HG02588 (cell line): Measurements from ENCODE around the gene ZNF784.

Experiments used
- ATAC-seq: cut with Tn5 transposase; IDR thresholded peaks from one replicate; pipeline ENCODE4 v1.9.1; 2021; ENCODE audit warnings: mild to moderate bottlenecking, moderate library complexity; ENCODE audit not compliant: unreplicated experiment

The ZNF784 gene

DNA sequence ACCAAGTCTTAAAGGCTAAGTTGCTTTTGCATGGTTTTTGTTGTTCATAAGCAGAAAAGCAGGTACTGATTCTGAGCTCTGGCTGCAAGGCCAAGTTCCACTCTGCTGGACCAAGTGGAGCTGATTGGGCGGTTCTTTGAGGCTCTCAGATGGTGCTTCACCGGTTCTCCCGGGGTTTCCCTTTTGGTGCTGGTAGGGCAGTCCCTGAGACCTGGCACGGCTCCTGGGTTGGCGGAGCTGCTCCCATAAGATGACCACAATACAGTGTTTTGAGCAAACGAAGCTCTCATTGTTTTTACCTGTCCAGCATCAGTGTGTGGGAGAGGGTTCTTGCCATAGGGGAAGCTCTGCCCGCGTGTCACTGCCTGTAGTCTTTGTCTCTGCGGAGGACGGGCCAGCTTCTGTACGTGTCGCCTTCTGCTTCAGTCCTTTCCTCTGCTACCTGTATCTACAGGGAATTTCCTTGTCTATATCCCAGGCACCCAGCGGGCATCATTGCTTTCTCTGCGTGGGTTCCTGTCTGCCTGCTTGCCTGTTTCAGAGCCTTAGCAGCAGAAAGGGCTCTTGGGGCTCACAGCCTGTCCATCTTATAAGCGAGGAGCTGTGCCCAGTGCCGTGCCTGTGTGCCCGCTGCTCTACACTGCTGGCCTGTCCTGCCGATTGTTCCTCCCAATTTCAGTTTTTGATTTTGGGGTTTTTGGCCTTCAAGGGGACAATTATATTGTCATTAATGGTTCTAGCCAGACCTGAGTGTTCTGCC, 32.8 kb upstream of the ZNF784 start:
- no peak for ATAC-seq

DNA sequence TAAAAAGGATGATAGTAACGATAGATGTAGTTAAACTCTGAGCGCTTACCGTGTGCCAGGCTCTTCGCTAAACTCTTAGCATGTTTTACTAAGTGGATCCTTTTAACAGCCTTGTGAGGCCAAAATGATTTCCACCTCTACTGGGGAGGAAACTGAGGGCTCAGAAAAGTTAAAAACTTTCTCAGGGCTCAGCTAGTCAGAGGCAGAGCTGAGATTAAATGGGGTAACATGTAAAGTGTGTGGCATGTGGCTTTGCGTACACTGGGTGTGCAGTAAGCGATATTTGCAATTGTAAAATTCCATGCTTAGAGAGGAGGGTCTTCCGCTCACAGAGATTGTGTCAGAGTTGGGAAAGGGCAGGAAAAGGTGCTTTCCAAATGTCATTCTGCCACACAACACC, 32.2 kb upstream of the ZNF784 start:
- ATAC-seq: no peak

DNA sequence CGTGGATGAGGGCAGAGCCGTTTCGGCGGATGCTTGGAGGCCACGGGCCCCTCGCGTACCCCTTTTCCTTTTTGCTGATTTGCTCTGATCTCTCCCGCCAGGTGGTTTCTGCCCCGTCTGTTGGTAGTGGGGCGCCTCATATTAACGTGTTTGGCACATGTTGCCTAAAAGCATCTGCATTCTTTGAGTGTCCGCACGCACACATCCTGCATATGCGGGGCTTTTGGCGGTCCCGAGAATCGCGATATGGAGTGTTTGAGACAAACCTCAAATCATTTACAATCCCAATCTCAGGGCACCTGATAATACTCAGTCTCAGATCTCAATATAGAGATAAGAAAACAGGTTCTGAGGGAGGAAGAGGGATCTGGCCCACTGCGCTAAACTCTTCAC, 31.3 kb upstream of the ZNF784 start:
- no peak for ATAC-seq

DNA sequence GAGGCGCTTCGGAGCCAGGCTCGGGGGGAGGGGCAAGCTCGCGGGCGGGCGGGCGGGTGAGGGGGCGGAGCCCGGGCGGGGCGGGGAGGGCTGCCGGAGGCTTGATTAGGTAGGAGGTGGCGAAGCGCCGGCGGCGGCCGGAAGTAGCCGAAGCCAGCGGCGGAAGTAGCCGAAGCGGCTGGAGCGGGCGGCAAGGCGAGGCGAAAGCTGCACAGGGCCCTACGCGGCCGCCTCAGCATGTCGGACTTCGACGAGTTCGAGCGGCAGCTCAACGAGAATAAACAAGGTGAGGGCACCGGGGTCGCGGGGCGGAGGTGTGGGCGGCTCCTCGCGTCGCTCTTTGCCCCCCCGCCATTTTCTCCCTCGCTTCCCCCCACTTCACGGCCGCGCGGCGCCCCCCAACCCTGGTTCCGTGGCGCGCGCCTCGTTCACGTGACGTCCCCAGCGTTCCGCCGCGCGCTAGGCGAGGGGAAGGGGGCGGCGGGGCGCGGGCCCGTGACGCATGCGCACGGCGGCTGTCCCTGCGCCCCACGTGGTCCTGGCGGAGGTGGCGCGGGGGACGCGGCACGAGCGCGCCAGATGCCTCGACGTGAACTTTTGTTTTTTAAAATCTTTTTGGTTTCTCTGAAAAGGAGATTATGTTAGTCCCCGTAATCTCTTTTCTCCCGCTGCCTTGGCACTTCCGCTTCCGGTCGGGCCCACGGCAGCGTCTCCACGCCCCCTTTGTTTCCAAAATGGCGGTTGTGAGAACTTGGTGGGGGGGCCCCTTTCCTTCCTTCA, 30.7 kb upstream of the ZNF784 start, which contains the start of gene U2AF2:
Gene U2AF2 (plus strand): TSS at position 168 of the 780 bp plus-strand sequence. CDS start 70 bp downstream, at position 238.
- ATAC-seq: peak; percentile 40

DNA sequence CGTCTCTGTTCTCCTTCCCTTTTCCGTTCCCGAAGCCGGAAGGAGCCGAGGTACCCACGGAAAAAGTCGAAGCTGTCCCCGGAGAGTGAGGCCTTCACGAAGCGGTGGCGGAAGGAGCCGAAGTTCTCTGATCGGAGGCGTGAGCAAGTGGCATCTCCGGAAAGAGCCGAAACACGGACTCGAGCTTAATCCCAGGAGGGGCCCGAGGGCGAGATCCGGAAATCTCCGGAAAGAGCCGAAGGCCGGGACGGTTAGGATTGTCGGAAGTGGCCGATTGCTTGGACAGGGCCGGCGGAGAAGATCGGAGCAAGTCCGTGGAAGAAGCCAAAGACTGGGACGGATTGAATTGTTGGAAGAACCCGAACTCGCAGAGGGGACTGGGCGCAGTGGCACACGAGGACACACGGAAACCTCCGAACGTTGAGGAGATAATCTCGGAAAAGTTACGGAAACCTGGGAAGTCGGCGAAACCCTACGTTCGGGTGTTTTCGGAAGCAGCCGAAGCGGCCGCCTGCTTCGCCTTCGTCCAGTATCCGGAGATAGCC, 30.0 kb upstream of the ZNF784 start:
- peak; percentile 48 for ATAC-seq

DNA sequence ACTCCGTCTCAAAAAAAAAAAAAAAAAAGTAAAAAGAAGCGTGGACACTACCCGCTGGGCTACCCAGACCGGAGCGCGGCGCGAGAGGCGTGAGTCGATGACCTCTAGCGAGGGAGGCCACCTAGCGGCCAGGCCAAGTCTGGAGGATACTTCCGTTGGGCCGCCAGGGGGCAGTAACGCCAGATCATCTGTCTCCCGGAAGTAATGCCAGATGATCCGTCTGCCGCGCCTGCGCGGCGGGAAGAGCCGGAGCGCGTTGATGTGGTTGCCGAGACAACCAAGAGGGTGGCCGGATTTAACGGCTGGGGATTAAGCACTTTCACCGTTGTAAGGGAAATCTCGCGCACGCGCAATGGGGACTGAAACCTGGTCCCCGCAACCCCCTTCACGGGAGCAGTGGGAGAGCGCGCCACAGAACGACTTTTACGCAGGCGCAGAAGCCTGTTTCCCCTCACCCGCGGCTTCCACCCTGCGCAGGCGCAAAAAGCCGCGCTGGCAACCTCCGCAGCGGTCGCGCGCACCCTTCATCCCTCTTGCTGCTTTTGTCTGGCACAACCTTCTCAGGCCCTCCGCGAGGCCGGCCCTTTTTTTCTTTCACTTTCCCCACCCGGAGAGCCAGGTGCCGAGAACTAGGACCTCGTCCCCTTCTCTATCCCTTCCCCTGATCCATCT, 29.4 kb upstream of the ZNF784 start:
- peak; percentile 36 for ATAC-seq

DNA sequence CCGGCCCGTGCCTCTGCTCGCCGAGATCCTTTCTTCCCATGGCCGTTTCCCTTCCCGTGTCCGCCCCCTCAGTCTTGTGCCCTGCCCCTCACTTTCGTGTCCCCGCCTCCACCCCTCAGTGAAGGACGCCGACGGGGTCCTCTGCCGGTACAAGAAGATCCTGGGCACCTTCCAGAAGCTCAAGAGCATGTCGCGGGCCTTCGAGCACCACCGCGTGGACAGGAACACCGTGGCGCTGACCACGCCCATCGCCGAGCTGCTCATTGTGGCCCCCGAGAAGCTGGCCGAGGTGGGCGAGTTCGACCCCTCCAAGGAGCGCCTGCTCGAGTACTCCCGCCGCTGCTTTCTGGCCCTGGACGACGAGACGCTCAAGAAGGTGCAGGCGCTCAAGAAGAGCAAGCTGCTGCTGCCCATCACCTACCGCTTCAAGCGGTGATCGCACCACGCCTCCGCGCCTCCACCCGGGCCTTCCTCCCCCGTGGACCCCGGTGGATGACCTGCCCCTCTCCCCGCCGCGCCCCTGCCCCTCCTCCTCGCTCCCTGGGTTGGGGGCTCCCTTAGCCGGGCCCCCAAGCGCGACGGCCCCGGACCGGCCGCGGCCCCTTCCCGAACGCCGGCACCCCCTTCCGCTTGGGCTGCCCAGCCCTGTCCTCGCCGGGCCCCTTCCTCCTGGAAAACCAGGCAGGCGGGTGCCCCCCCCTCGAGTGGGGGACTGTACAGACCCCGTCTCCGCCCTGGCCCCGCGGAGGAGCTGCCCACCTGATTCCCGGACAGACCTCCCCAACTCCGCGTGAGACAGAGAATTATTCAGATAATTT, 28.2 kb upstream of the ZNF784 start:
- no peak for ATAC-seq

DNA sequence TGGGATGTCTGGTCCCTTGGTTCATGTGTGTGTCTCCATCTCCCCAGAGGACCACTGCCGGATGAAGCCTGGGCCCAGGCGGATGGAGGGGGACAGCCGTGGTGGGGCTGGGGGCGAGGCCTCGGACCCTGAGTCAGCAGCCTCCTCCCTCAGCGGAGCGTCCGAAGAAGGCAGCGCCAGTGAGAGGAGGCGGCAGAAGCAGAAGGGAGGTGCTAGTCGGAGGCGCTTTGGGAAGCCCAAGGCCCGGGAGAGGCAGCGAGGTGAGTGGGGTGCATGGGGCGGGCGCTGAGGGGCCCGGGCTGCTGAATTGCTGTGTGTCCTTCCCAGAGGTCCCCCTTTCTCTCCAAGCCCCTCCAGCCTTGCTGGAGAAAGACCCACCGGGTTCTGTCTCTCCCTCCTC, 26.9 kb upstream of the ZNF784 start:
- no peak for ATAC-seq

DNA sequence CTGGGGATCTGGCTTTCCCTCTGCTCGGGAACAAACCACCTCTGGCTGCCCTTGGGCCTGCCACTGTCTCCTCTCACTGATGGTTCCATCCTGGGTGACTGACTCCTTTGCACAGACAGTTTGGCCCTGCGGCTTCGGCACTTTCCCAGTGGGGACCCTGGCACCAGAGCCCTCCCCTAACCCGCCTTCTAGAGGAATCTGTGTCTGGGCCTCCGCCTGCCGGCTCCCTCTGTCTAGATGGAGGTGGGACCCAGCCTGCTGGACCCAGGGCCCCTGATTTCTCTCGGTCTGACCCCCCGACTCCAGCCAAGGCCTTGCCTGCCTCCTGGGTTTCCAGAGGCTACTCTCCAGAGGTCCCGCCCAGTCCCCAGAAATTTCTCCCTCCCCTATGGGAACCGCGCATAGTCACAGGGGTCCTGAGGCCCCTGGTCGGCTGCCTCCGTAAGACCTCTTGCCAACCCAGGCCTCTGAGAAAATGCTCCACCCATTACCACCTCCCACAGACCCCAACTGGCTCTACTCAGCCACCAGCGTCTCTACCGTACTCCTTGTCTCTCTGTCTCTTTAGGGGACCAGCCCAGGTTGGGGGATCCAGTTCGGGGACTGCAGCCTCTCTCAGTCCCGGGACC, 26.4 kb upstream of the ZNF784 start:
- no peak for ATAC-seq

DNA sequence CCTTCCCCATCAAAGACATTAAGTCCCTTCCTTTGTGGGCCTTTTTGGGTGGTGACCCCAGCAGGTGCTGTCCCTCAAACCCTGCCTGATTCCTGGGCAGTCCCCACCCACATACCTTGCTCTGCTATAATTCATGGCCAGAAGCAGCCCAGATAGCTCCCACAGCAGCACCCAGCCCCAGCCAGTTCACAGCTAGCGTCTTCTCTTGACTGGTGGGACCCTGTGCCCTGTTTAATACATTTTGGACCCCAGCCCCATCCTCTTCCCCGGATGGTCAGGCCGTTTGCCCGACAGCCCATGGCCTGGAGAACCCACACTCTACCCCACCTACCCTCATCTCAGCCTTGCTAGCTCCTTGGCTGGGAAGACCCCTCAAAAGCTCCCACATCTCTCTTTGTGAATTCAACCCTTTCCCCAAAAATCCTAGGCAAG, 25.8 kb upstream of the ZNF784 start:
- no peak for ATAC-seq

DNA sequence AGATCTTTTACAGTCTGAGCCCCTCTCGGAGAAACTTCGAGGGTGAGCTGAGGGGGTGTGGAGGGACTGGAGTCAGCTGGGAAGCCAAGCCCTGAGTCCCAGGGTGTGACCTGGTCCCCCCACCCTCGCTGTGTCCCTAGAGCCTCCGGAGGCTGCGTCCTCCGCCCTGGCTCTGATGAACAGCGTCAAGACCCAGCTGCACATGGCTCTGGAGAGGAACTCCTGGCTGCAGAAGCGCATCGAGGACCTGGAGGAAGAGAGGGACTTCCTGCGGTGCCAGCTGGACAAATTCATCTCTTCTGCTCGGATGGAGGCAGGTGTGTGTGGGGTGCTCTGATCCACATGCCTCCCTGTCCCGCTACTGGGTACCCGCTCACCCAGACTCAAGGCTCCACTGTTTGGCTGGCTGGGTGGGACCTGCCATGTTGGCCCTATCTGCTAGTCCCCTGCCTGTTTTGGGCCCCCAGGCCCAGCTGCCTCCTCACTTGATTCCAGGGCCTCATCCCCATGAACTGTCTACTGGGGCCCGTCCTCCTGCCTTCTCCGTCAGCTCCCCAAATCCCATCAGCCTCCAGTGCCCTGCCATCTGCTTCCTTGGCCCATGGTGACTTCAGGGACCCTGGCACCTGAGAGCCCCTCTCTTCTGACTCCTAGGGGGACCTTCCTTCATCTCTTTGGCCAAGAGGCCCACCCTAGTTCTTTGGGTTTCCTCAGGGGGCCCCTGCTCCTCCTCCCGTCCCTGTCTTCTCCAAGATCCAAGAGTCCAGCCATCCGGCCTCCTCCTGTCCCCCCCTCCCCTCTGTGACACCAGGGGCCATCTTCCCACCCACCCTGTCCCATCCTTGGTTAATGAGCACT, 25.1 kb upstream of the ZNF784 start:
- ATAC-seq: no peak

DNA sequence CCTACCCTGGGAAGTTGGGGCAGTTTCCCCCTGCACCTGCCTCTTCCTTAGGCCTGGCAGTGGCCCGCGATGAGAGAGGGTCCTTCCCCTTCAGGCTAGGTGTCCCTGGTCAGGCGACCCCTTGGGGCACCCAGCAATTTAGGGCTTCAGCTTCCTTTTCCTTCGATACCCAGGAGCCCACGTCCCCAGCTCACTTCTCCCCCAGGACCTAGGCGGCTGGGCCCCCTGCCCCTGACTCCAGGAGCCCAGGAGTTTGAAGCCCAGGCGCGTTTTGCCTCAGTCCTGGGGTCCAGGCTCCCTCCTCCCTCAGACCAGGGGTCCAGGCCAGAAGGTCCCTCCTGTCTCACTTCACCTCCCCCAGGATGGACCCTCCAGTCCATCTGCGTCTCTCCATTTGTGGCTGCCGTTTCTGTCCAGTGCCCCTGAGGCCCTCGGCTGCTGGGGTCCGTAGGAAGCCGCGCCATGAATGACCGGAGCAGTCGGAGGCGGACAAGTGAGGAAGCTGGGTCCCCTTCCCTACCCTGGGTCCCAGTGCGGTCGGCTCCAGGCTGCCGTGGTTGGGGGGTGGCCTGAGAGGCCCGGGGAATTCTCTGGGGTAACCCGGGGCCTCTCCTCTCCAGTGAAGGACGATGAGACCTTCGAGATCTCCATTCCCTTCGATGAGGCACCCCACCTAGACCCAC, 24.4 kb upstream of the ZNF784 start:
- ATAC-seq: no peak

DNA sequence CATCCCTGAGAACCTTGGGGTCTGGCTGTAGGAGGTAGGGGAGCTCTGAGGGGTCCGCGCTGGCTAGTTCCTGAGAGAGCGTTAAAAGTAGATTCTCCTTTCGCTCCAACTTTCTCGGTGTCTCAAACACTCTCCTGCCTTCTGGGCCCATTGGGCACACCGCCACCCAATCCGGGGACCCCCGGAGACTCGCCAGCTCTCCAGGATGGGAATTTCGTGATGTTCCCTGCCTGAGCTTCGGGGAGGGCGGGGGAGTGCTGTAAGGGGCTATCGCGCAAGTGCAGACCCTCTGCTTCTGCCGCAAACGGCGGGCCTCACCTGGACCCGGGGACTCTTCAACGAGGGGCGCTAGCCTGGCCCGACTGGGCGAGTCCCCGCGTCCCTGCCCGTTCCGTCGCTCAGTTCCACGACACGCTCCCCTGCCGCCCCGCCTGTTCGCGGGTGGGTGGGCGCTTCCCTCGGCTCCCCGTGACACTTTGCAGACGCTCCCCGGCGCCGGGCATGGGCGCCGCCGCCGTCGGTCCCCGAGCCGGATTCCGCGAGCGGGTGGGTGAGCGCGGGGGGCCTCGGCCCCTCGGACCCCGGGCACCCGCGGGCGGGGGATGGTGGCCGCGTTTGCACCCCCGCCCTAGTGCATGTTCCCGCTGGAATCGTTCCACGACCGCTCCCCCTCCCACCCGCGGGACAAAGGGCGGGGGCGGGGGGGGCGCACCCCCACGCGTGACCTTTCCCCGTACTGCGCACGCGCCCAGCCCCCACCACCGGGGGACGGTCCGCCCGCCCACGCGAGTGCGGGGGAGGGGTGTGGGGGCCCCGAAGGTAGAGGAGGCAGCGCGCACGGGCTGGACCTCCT, 23.6 kb upstream of the ZNF784 start, which contains the start of gene CCDC106:
Gene CCDC106 (plus strand): TSS at position 481 of the 853 bp plus-strand sequence. CDS start 835 bp downstream, outside the sequence.
- ATAC-seq: no peak

DNA sequence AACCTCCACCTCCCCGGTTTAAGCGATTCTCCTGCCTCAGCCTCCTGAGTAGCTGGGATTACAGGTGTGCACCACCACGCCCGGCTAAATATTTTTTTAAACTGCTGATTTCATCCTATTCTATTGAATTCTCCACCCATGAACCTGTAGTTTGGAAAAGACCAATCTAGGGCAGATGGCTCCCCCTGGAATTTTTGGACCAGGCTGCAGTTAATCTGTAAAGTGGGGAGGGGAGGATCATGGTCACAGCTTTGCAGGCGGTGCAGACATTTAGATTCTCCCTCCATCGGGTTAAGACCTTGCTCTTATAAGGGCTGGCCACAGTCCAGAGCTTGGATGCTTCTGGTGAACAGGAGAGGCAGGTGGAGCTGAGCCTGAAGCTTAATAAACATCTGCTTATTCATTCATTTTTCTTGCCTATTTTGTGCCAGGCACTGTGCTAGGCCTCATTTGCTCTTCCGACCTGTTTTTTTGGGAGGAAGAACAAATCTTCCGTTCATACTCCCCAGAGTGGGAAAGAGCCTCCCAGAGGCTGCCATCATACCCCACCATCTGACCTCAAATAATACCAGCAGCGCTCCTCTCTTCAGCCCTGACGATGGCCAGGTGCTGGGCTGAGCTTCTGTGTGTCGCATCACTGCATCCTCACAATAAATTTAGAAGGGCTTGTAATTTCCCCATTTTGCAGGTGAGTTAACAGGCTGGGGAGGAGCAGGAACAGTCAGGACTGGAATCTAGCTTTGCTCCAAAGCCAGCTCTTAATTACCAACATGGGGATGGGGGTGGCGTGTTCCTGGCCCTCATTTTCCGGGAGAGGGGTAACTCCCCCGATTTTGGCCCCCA, 22.7 kb upstream of the ZNF784 start:
- no peak for ATAC-seq

DNA sequence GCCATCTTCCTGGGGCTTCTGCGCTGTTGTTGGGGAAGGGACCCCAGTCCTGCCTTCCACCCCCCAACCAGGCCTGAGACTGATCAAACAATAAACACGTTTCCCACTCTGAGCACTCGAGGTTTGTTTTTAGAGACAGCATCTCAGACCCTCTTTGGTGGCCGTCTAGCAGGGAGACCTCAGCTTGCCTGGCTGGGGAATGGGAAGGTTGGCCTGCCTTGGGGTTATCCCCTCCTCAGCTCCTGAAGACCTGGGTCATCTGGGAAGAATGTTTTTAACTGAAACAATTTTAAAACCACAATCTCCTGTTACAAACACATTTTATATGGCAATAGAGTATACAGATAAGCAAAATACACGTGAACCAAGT, 21.1 kb upstream of the ZNF784 start:
- ATAC-seq: no peak

DNA sequence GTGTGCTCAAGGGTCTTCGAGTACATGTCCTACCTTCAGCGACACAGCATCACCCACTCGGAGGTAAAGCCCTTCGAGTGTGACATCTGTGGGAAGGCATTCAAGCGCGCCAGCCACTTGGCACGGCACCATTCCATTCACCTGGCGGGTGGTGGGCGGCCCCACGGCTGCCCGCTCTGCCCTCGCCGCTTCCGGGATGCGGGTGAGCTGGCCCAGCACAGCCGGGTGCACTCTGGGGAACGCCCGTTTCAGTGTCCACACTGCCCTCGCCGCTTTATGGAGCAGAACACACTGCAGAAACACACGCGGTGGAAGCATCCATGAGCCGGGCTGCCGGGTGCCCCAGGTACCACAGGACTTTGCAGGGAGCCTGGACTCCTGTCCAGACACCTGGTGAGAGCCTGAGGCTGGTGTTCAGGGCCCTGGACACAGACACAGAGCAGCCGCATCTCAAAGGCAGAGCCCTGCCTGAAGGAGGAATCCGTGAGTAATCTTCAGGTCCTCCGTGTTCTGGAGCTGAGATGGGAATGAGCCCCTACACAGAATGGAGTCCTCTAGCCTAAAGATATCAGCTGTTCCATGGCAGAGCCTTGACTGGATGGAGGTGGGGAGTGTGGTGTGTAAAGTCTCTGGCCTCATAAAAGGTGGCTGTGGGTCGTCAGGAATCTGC, 20.6 kb upstream of the ZNF784 start:
- no peak for ATAC-seq
